GM18520 (cell line): ENCODE data around the gene UBE2E3.
A peak's percentile ranks its signal among the peaks of the same experiment; 100 is the strongest.
"Not testable (repeated sequence)": the region's sequence is repeated elsewhere in the genome, so short reads cannot be mapped to it uniquely, and the experiment has no call there.

Experiments used
- ATAC-seq: cut with Tn5 transposase; IDR thresholded peaks from one replicate; pipeline ENCODE4 v1.9.1; 2021; ENCODE audit not compliant: unreplicated experiment

The UBE2E3 gene

GRCh38 chr2:181072486-181073235 is 92.3 kb downstream of the UBE2E3 start:
- ATAC-seq, result no peak

- ATAC-seq, result no peak
These were observed 93.5 kb downstream of the UBE2E3 start for GRCh38 chr2:181073896-181074295.

- no peak for ATAC-seq
These were observed 94.1 kb downstream of the UBE2E3 start for GRCh38 chr2:181074457-181074856.

- ATAC-seq, result no peak
These were observed 96.3 kb downstream of the UBE2E3 start for GRCh38 chr2:181076658-181077057.

- ATAC-seq, result peak; percentile 86
These were observed 96.8 kb downstream of the UBE2E3 start for GRCh38 chr2:181077128-181077709.

- no peak for ATAC-seq
These were observed 102.7 kb downstream of the UBE2E3 start for GRCh38 chr2:181083140-181083539.

GRCh38 chr2:181085734-181086133 is 105.3 kb downstream of the UBE2E3 start:
- ATAC-seq, result no peak

GRCh38 chr2:181091920-181092319 is 111.5 kb downstream of the UBE2E3 start:
- ATAC-seq, result not testable (repeated sequence)

- no peak for ATAC-seq
These were observed 115.1 kb downstream of the UBE2E3 start for GRCh38 chr2:181095486-181095885.

- no peak for ATAC-seq
These were observed 123.3 kb downstream of the UBE2E3 start for GRCh38 chr2:181103659-181104058.

- no peak for ATAC-seq
These were observed 124.2 kb downstream of the UBE2E3 start for GRCh38 chr2:181104512-181105115.

- ATAC-seq, result no peak
These were observed 125.2 kb downstream of the UBE2E3 start for GRCh38 chr2:181105562-181105961.

GRCh38 chr2:181106229-181106628 is 125.8 kb downstream of the UBE2E3 start:
- no peak for ATAC-seq

- peak; percentile 99 for ATAC-seq
These were observed 126.6 kb downstream of the UBE2E3 start for GRCh38 chr2:181106789-181107627.

GRCh38 chr2:181107628-181107945 is 127.2 kb downstream of the UBE2E3 start:
- no peak for ATAC-seq

GRCh38 chr2:181111059-181111458 is 130.7 kb downstream of the UBE2E3 start:
- ATAC-seq, result no peak

- no peak for ATAC-seq
These were observed 132.5 kb downstream of the UBE2E3 start for GRCh38 chr2:181112916-181113315.
